Amniotic stem cell (primary cell): ENCODE data around the gene CDH23.

Source experiments
- DNase-seq: peaks from one replicate; lab custom pipeline; 2025; lab: John Stamatoyannopoulos, UW

The CDH23 gene

DNA sequence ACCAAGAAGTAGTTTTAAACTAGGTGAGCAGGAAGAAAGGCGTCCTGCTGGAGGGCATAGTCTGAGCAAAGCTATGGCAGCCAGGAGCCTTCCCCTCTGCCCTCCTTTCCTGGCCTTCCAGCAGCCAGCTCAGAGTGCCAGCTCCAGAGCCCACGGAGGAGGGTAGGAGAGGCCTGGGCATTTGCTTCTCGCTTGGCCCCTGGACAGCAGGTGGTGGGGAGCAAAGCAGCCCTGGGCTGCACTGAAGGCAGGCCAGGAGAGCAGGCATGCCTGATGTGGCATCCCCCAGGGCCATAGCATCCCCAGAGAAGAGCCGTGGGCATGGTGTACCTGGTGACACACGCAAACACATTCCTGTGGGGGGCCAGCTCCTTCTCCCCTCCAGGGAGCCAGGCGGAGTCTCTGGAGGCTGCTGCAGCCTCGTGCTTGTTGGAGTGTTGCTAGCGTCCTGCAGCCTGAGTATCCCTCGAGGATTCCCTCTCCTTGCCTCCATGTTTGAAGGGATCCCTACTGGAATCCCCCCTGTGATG is 43.9 kb downstream of the CDH23 start:
- no peak for DNase-seq

DNA sequence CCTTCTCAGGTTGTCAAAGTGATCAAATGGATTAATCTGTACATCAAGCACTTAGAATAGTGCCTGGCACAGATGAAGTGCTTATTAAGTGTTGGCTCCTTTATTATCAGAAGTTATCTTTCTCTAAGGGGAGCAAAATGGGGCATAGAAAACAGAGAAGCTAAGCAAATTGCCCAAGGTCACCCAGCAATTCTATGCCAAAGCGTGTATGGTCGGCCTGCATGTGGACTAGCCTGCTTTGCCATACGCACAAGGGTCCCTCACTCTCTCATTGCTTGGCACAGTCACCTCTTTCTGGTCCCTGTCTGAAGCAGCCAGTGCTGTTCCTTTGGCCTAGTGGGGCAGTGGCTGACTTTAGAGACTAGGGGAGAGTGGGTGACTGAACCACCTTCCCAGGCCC is 45.3 kb downstream of the CDH23 start:
- DNase-seq, result no peak

DNA sequence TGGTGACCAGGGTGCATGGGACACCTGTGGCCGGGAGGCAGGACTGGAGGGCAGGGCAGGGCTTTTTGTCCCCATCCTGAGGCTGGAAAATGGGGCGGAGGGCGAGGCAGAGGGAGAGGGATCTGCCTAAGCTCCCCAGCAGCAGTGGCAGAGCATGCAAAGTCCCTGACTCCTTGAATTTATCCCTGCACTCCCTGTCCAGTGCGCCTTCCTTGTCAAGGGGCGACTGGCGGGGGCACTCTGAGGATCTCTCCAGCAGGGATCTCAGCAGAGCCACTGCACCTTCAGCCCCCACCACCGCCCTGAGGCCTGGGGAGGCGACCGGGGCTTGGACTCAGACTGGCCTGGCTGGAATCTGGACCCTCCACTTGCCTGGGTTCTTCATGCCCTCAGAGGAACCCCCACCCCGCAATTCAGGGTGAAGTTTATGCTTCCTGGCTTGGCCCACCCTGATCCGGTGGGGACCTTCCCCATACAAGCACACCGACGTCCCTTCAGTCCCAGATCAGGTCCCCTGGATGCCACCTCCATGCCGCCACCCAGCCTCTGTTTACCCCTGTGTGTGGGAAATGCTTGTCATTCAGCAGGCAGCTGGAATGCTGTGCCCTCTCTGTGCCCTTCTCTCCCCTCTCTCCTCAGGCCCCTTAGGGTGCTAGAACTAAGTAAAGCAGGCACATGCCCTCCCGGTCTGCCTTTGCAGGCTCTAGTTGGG is 46.3 kb downstream of the CDH23 start:
- DNase-seq, result no peak

DNA sequence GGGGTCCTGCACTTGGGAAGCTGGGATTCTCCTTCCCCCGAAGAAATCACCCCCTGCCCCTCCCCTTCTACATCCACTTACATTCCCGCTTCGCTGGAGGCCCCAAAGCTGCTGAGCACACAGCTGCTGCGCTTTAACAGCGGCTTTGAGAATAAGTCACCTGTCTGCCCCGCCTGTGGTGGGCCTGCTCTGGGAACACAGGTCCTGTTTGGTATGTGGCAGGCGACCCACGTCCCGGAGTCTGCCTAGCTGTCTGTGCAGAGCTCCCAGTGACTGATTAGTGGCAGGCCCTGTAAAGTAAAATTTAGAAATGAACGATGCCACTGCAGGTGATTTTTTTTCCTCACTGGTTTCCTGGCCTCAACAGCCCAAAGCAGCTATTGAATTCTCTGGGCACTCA is 47.0 kb downstream of the CDH23 start:
- DNase-seq, result no peak

DNA sequence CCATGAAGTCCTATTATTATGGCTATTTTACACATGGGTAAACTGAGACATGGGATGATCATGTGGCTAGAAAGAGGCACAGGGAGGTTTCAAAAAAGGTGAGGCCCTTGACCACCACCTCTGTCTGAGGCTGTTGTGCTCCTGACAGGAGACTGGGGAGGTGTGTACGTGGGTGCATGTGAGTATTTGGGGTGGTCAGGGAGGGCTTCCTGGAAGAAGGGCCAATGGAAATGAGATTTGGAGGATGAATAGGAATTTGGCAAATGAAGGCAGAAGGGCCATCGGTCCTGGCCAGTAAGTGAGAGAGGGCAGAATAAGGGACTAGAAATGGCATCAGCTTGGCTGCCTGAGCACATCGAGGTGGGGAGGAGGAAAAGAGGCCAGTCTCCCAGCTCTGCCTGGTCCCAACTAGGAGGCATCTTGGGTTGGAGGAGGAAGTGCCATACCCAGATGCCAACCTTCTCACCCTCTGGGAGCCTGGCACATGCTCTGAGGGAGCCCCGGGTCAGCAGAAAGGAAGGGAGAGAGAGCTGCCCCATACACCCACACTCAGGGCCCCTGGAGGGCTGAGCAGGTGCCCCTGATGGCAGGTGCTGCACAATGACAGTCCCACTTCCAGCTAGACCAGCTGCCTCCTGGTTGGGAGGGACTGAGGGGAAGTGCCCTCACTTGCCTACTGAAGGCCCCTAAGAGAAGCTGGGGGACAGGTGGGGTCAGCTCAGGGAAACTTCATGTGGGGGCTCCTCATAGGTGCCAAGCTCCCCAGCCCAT is 47.7 kb downstream of the CDH23 start:
- no peak for DNase-seq

DNA sequence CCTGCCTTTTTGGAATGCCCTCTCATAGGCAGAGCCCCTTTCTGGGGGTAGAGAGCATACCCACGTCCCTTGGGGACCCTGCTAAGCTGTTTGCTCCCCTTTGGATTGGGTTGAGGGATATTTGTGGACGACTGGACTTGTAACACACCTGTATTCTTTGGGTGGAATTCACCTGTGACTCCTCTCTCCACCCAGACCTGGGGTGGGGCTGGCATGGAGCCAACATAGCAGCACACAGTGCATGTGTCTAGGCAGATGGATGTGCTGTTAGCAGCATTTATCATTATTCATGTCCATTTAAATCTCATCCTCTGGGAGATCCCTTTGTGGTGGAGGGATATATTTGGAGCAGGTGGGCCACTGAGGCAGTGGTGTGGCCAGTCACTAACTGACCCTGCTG is 51.0 kb downstream of the CDH23 start:
- no peak for DNase-seq

DNA sequence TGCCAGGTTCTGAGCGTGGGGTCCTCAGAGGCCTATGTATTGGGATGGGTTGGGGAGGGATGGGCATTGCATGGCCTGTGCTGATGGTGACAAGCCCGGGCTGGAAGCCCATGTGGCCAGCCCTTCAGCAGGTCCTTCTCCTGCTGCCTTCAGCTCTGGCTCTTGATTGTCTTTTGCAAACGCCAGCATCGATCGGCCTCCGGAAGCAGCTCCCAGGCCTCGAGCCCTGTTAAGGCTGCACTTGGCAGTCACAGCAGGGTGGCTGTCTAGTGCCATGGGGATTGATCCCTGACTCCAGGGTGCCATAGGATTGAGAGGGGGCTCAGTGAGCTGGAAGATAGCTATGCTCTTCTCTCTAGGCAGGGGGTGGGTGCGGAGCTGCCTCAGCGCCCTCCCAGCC is 51.4 kb downstream of the CDH23 start:
- DNase-seq, result no peak

DNA sequence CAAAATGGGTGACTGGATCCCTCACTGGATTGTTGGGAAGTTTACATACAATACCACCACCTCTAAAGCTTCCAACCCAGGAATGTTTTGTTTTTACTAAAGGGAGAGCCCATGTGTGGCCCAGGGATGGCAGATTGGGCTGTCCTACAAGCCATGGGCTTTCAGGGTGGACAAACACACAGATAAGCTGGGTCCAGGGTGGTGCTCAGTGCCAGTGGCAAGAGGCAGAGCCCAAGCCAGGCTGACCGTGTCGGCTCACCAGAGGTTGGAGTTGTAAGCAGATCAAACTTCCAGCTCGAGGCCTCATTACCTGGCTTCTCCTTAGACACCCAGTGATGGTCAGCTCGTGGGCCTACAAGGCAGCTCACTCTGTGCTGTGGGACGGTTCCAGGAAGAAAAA is 52.3 kb downstream of the CDH23 start:
- DNase-seq, result no peak

DNA sequence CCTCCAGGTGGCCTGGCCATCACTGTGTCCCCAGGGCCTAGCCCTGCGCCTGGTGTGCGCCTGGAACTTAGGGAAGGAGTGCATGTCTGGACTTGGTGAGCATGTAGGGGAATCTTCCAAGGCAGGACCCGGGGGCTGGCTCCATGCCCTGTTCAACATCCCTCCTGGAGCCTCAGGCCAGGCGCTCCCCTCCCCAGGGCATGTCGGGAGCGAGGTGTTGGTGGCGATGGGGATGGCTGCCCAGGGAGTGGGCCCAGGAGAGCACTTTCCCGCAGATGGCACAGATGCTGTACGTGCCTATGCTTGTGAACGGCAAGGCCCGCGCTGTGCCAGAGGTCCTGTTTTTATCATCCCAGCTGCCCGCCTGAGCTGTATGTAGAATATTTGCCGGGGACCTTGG is 55.0 kb downstream of the CDH23 start:
- no peak for DNase-seq

DNA sequence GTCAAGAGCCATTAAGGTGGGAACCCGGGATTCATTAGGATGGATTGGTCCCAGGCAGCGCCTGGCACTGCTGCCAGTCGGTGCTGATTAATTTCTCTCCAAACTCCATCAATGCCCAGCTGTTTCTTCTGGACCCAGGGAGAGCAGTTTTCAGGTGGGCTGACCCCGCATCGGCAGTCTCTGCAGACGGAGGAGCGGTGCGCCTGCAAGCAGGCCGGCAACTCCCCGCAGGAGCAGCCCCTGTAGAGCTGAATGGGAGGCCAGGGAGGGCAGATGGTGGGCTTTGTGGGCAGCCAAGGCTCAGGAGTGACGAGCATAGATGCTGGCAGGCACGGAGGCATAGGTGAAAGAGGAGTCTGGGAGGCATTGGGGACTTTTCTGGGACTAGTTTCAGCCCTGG is 56.5 kb downstream of the CDH23 start:
- no peak for DNase-seq

DNA sequence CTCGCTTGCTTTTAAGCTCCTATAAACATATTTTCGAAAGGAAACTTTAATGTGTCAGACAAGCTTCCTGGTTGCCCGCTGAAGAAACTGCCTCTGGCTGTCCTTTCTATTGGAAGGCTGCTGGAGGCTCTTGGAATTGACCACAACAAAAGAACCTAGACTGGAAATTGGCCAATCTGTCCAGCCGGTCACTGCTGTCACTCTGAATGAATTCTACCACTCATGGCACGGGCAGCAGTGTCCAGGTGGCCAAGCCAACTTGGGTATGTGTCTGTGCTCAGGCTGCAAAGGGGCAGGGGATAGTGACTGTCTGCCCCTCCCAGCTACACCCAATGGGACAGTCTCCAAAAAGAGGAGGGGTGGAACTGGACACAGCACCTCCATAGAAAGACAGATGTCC is 57.6 kb downstream of the CDH23 start:
- DNase-seq, result no peak

DNA sequence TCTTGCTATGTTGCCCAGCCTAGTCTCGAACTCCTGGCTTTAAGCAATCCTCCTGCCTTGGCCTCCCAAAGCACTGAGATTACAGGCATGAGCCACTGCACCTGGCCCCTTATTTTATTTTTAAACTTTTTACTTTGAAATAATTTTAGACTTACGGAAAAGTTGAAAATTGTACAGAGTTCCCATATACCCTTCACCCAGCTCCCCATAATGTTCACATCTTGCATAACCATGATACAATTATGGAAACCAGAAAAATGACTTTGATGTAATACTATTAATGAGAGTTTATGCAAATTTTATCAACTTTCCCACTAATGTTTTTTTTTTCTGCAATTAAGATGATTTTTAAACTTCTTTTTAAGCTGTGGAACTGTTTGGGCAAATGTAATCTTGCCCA is 58.3 kb downstream of the CDH23 start:
- no peak for DNase-seq

DNA sequence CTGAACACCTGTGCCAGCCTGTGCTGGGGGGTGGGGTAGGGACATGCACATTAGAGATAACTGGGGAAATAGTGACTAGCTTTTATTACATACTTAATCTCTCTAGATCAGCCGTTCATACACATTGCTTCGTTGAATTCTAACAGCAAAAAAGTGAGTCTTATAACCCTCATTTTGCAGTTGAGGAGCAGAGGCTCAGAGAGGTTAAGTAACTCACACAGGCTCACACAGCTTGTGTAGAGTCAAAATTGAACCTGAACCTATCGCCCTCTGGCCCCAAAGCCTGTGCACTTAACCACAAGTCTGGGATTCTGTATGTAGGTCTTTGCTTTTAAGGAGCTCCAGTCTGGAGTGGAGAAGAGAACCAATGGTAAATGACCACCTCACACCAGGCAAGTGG is 59.9 kb downstream of the CDH23 start:
- DNase-seq, result no peak

DNA sequence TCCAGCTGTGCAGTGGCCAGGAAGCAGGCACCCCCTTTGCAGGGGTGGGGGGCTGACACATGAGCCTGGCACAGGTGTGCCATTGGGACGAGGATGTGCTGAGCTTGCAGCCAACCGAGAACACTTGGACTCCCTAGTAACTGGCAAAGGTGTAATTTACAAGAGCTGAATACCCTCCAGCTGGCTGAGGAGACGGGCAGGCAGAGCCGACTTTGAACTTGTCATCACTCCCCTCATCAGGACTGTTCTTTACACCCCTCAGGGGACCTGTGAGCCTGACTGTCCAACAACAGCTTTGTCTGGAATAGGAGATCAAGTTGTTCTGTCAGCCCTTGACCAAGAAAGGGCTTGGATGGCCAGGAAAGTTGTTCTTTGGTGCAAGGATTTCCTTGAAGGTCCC is 61.2 kb downstream of the CDH23 start:
- DNase-seq, result no peak

DNA sequence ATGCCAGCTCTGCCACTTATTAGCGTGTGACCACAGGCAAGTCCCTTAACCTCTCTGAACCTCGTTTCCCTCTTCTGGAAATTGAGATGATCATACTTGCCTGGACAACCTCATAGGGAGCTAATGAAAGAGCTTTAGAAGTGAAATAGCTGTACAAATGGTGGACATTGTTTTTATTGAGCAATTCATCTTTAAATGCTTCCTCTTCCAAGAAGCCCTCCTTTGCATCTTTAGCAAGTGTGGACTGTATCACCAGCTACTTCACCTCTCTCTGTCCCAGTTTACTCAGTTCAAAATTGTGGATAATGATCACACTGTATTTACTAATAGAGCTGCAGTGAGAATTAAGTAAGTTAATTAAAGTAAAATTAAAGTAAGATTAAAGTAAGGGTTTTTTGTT is 61.7 kb downstream of the CDH23 start:
- no peak for DNase-seq

DNA sequence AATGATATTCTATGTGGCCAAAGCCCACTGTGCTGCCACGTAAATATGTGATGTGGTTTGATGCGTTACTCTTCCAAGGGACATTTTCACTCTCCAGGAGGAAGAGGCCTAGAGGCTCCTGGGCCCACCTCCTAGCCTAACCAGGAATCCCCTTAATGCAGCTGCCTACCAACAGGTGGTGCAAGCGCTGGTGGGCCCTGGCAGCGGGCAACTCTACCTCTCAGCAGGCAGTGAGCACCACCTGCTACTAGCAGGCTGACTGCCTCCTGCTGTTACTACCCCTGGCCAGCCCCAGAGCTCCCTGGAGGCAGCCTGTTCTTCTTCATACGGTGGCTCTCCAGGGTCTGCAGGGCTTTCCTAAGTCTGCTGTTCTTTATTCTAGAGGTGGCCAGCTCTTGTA is 62.8 kb downstream of the CDH23 start:
- no peak for DNase-seq

DNA sequence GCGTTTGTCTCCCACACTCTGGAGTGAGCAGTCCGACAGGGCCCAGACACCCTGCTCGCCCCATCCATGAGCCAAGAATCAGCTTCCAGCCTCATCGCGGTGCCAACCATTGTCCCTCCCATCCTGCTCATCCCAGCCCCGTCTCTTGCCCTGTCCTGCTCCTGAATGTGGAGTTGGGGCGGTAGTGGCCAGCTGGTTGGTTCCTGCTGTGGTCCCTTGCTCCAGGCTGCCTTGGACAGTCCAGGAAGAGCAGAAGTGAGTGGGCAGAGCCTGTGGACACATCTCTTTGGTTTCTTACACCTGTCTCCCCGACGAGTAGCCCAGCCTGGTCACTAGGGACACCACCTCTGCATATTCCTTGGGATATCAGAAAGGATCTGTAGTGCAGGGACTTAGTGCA is 63.9 kb downstream of the CDH23 start:
- no peak for DNase-seq

DNA sequence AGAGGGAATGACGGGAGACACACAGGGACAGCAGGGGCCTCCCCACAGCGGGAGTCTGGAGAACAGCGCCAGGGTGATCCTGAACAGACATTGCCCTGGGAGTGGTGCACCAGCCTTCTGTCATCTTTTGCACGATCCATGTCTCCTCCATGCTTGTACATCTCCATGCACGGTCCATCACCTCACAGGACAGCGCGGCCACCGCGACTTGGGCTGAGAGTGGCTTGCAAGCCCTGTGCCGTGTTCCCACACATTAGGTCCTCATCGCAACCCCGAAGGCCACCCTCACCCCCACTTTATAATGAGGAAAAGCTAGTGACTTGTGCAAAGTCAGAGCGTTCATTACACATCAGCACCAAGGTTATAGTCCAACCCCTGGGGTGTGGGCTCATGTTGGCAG is 64.7 kb downstream of the CDH23 start:
- no peak for DNase-seq

DNA sequence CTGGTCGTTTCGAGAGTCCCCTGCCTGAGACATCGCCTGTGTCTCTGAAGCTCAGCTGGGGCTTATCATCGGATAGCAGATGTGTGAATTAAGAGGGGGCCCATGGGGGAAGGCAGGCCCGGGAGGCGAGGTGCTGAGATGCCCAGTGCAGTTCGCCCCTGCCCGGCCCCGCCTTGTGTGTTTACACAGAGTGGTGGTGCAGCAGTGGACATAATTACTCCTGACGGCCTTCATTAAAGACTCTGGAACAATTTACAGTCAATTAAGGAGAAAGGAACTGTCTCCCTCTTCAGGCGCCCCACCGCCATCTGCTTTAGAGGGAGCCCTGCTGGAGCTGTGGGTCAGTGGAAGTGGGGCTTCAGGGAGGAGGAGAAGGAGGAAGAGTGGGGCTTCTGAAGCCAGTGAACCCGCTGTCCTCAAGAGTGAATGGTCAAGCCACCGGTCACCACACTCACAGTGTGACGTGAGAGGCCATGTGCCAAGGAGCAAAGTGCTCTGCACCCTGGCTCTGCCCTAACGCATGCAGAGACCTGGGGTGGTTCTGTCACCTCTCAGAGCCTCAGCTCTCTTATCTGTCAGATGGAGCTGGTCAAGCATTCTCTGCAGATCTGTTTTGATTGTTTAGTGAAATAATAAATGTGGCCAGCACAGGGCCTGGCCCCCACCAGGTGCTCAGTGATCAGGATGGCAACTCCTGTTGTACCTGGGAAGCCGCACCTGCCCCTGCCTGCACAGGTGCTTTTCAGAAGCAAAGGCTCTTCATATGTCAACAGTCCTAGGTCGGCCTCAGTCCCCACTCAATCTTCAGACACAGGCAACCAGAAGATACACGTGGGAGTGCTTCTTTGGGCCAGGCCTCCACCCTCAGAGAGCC is 65.6 kb downstream of the CDH23 start:
- DNase-seq, result no peak

DNA sequence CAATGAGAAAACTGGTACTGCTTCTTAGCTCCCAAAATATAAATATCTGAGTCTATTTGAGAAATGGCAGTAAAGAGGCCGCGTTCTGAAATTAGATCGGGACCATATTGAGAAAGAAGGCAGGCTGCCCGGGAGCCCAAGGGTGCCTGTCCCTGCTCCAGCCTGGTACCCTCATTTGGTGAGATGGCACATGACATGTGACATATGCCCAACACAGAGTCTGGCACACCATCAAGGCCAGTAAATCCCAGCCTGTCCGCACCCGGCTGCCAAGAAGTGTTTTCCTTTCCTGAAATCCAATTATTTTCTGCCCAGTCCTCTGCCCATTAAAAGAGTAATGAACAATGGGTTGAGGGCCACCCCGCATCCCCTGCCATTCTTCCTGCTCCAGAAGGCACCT is 66.4 kb downstream of the CDH23 start:
- no peak for DNase-seq

DNA sequence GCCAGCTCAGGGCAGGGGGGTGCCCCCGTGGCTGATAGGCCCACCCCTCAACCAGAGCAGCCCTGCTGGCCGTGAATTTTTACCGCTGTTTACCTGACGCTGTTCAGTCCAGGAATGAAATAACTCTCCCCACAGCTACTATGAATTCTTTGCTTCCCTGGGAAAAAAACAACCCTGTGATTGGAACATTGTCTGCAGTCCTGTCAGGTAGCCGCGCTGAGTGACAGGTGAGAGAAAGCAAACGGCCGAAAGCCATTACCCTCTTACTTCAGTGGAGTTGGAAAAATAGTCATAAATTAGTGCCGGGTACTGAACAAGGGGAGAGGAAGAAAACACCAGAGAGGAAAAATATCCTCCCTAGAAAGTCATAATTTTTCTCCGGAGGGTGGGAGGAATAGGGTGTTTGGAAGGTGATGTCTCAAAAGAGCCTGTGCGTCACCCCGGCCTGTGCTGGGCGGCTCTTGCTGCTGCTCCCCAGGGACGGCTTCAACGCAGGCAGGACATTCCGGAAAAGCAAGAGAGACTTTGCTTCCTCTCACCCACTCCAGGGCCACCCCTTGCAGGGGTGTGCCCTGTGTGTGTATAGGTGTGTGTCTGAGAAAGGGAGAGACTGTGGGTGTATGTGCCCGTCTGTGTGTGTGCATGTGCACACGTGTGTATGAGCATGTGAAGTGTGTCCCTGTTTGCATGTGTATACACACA is 69.0 kb downstream of the CDH23 start:
- no peak for DNase-seq

DNA sequence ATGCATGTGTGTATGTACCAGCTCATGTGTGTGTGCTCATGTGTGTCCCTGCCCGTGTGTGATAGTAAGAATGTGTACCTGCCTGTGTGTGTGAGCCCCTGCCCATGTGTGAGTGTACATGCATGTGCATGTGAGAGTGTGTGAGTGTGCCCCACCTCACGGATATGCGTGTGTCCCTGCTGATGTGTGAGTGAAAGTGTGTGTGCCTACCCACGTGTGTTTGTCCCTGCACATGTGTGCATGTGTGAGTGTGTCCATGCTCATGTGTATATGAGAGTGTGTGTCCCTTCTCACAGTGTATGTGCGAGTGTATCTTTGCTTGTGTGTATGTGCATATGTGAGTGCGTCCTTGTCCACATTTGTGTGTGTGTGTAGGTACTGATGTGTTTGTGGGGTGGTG is 69.6 kb downstream of the CDH23 start:
- DNase-seq, result no peak
